Naive thymus-derived CD4-positive, alpha-beta T cell (primary cell): ENCODE measurements around the gene LDB1. TPM values are rescaled to one million over a fixed set of nuclear protein-coding genes. Genes with fewer than 3 reads are reported as not detected.
A peak's percentile ranks its signal among the peaks of the same experiment; 100 is the strongest.

ENCODE experiments used
- ATAC-seq: fragments of 150-1000 bp; cut with Tn5 transposase; 2 replicates; pipeline ENCODE4 v1.10.0; 2021; ENCODE audit warnings: mild to moderate bottlenecking, moderate library complexity
- CTCF ChIA-PET: fragments of 350-600 bp; sonication (Branson Sonifier 250); formaldehyde crosslinking; loops from one replicate; lab custom pipeline; 2021; ENCODE audit warnings: antibody characterized with exemption; lab: Charles Lee
- POLR2A ChIA-PET: fragments of 350-600 bp; sonication (Branson Sonifier 250); formaldehyde crosslinking; loops from one replicate; lab custom pipeline; 2021; ENCODE audit warnings: antibody characterized with exemption, inconsistent platforms; lab: Charles Lee
- DNase-seq, 9 donors: peaks; one replicate each; pipeline versions ENCODE4 v3.0.0 to v3.0.0-alpha.2; 2020 to 2022; ENCODE audit warnings: mixed read lengths in 1 of 9
- H3K27ac ChIP-seq: one replicate; pipeline ENCODE4 v1.7.0; 2013; ENCODE audit warnings: mild to moderate bottlenecking, low read depth, low read length, moderate library complexity
- H3K27me3 ChIP-seq, 2 donors: one replicate each; pipeline ENCODE4 v1.7.0; 2013; ENCODE audit warnings: low read length in 2 of 2, mild to moderate bottlenecking in 2 of 2, moderate library complexity in 2 of 2; ENCODE audit not compliant: control insufficient read depth in 2 of 2, insufficient read depth in 2 of 2
- H3K36me3 ChIP-seq, 3 experiments: 1 replicate in 2 of 3; 2 replicates in 1 of 3; pipeline ENCODE4 v1.7.0; 2013; ENCODE audit warnings: low read length in 3 of 3, mild to moderate bottlenecking in 3 of 3, moderate library complexity in 1 of 3; ENCODE audit not compliant: insufficient read depth in 3 of 3, control insufficient read depth in 2 of 3
- H3K4me1 ChIP-seq, 2 donors: one replicate each; pipeline ENCODE4 v1.7.0; 2013; ENCODE audit warnings: low read length in 2 of 2, mild to moderate bottlenecking in 2 of 2, moderate library complexity in 1 of 2; ENCODE audit not compliant: control insufficient read depth in 2 of 2, insufficient read depth in 2 of 2
- H3K4me3 ChIP-seq: 2 replicates; pipeline ENCODE4 v1.7.0; 2013; ENCODE audit warnings: mild to moderate bottlenecking, low read length
- H3K9me3 ChIP-seq, 3 experiments: 1 replicate in 2 of 3; 2 replicates in 1 of 3; pipeline ENCODE4 v1.7.0; 2013; ENCODE audit warnings: low read length in 3 of 3; ENCODE audit not compliant: control insufficient read depth in 2 of 3
- H3K27ac Mint-ChIP-seq, 9 donors: one replicate each; pipeline ENCODE4 v1.8.0; 2020 to 2022; ENCODE audit warnings: mixed read lengths in 9 of 9, mild to moderate bottlenecking in 8 of 9, moderate library complexity in 5 of 9, inconsistent platforms in 2 of 9
- H3K27me3 Mint-ChIP-seq, 5 donors: one replicate each; pipeline ENCODE4 v1.8.0; 2021 to 2022; ENCODE audit warnings: mixed read lengths in 5 of 5, mild to moderate bottlenecking in 1 of 5
- H3K36me3 Mint-ChIP-seq, 5 donors: one replicate each; pipeline ENCODE4 v1.8.0; 2020 to 2022; ENCODE audit warnings: mixed read lengths in 5 of 5, mild to moderate bottlenecking in 3 of 5, inconsistent platforms in 1 of 5
- H3K4me1 Mint-ChIP-seq, 7 donors: one replicate each; pipeline ENCODE4 v1.8.0; 2020 to 2022; ENCODE audit warnings: mixed read lengths in 7 of 7, mild to moderate bottlenecking in 3 of 7, inconsistent platforms in 1 of 7
- H3K4me3 Mint-ChIP-seq, 10 donors: one replicate each; pipeline ENCODE4 v1.8.0; 2020 to 2022; ENCODE audit warnings: mild to moderate bottlenecking in 10 of 10, mixed read lengths in 10 of 10, moderate library complexity in 6 of 10, inconsistent platforms in 2 of 10
- H3K9me3 Mint-ChIP-seq, 11 donors: one replicate each; pipeline ENCODE4 v1.8.0; 2020 to 2022; ENCODE audit warnings: mixed read lengths in 11 of 11, mild to moderate bottlenecking in 4 of 11, inconsistent platforms in 1 of 11, moderate library complexity in 1 of 11
- intact Hi-C, 2 donors: fragments of 100-400 bp; cut with micrococcal nuclease; formaldehyde crosslinking; loops; one replicate each; pipeline ENCODE4 v1.15.1; 2023
- polyA plus RNA-seq, 2 donors: library from polyadenylated mRNA; unstranded; fragments of 300-500 nt; fragmentation: Illumina TruSeq; gene quantifications; one replicate each; pipeline ENCODE4 v1.2.3, GENCODE V29; 2021
- total RNA-seq, 6 experiments: library from RNA in 5 of 6; stranded (reverse) in 5 of 6; gene quantifications; 1 replicate in 5 of 6; 2 replicates in 1 of 6; pipeline ENCODE4 v1.2.3 and lab custom pipeline; 2021 to 2026

The LDB1 gene
- total and polyA plus RNA-seq, 7 experiments from 2014 or later: 26.2 to 152 (median 103) TPM

DNA sequence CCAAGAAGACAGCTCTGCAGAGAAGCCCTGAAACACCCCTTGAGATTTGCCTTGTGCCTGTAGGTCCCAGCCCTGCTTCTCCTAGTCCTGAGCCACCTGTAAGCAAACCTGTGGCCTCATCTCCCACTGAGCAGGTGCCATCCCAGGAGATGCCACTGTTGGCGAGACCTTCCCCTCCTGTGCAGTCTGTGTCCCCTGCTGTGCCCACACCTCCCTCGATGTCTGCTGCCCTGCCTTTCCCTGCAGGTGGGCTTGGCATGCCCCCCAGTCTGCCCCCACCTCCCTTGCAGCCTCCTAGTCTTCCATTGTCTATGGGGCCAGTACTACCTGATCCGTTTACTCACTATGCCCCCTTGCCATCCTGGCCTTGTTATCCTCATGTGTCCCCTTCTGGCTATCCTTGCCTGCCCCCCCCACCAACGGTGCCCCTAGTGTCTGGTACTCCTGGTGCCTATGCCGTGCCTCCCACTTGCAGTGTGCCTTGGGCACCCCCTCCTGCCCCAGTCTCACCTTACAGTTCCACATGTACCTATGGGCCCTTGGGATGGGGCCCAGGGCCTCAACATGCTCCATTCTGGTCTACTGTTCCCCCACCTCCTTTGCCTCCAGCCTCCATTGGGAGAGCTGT, 20.9 kb upstream of the LDB1 start:
- H3K27ac ChIP-seq: no peak overlapping the region
- Mint-ChIP-seq H3K4me3 (no peak overlapping the region), H3K27me3 (no peaks in the 10 kb centered on the region), H3K27ac (peak overlapping the region in 3 of 9 donors; percentile 48 to 62 (median 52)), H3K36me3 (peaks cover 6 to 58% (median 14%) of the 10 kb centered on the region in 5 donors), H3K4me1 (peaks cover 7 to 16% (median 15%) of the 10 kb centered on the region in 7 donors), H3K9me3 (peaks cover 0 to 2% (median 0%) of the 10 kb centered on the region in 11 donors)
- ATAC-seq (no peak), DNase-seq (no peak)
- H3K9me3 ChIP-seq: no peaks in the 10 kb centered on the region
- ChIA-PET CTCF (interaction anchor here (0.6 kb wide), 1 partner anchor 13 kb away, joined by 3 read pairs; no protein-coding TSS in a partner anchor), POLR2A (no interaction called here)
- intact Hi-C loops: no loop called here
- H3K27me3 ChIP-seq: no peaks in the 10 kb centered on the region
- peaks cover 0 to 1% of the 10 kb centered on the region in 2 donors for H3K4me1 ChIP-seq
- no peak overlapping the region for H3K4me3 ChIP-seq
- peaks cover 0 to 78% (median 24%) of the 10 kb centered on the region in 3 experiments for H3K36me3 ChIP-seq

DNA sequence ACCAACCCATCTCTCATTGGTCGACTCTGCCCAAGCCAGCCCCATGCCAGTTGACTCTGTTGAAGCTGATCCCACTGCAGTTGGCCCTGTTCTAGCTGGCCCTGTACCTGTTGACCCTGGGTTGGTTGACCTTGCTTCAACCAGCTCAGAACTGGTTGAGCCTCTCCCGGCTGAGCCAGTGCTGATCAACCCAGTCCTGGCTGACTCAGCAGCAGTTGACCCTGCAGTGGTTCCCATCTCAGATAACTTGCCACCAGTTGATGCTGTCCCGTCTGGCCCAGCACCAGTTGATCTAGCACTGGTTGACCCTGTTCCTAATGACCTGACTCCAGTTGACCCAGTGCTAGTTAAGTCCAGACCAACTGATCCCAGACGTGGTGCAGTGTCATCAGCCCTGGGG, 20.1 kb upstream of the LDB1 start:
- no peak overlapping the region for H3K4me3 Mint-ChIP-seq
- peaks cover 0 to 2% (median 0%) of the 10 kb centered on the region in 11 donors for H3K9me3 Mint-ChIP-seq
- POLR2A ChIA-PET: interaction anchor here (0.6 to 0.7 kb wide), 2 partner anchors 11 to 287 kb away, joined by 3 read pairs; no protein-coding TSS in a partner anchor
- DNase-seq: no peak
- H3K27ac Mint-ChIP-seq: peak overlapping the region in 1 of 9 donors; percentile 56
- Histone ChIP-seq H3K4me1 (peaks cover 0 to 9% of the 10 kb centered on the region in 2 donors), H3K27ac (no peak overlapping the region), H3K27me3 (no peaks in the 10 kb centered on the region), H3K36me3 (peaks cover 0 to 73% (median 24%) of the 10 kb centered on the region in 3 experiments), H3K4me3 (no peak overlapping the region), H3K9me3 (no peaks in the 10 kb centered on the region)
- H3K27me3 Mint-ChIP-seq: no peaks in the 10 kb centered on the region
- peaks cover 4 to 54% (median 10%) of the 10 kb centered on the region in 5 donors for H3K36me3 Mint-ChIP-seq
- CTCF ChIA-PET: interaction anchor here (2.9 kb wide), 1 partner anchor 8 kb away, joined by 13 read pairs; no protein-coding TSS in a partner anchor
- peak; percentile 4 for ATAC-seq
- H3K4me1 Mint-ChIP-seq: peaks cover 13 to 24% (median 19%) of the 10 kb centered on the region in 7 donors
- intact Hi-C loops: no loop called here

DNA sequence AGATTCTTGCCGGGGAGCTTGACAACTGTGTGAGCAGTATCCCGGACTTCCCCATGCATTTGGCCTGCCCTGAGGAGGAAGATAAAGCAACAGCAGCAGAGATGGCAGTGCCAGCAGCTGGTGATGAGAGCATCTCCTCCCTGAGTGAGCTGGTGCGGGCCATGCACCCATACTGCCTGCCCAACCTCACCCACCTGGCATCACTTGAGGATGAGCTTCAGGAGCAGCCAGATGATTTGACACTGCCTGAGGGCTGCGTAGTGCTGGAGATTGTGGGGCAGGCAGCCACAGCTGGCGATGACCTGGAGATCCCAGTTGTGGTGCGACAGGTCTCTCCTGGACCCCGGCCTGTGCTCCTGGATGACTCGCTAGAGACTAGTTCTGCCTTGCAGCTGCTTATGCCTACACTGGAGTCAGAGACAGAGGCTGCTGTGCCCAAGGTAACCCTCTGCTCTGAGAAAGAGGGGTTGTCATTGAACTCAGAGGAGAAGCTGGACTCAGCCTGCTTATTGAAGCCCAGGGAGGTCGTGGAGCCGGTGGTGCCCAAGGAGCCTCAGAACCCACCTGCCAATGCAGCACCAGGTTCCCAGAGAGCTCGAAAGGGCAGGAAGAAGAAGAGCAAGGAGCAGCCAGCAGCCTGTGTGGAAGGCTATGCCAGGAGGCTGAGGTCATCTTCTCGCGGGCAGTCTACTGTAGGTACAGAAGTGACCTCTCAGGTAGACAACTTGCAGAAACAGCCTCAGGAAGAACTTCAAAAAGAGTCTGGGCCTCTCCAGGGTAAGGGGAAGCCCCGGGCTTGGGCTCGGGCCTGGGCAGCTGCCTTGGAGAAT, 19.3 kb upstream of the LDB1 start:
- intact Hi-C loops: no loop called here

DNA sequence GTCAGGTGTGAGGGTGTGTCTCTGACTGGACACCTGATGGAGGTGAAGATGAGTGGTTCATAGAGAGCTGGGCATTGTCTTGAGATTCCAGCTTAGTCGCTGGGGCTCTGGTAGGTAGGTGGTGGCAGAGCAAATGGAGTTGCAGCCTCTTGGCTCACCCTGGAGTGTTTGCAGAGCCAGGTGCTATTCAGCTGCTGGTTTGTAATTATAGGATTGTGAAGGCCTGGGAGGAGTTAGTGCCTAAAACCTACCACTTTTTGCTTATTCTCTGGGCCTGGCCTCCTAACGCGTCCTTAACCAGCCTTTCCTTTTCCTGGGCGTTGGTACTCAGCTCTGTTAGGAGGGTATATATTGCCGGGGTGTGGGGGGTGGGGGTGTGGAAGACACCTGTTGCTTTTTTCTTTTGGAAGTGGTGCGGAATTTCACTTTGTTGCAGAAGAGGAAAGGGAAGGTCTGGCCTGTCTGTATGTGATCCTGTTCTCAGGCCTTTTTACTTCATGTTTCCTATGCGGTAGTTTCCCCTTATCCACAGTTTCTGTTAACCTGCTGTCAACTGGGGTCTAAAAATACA, 15.9 kb upstream of the LDB1 start:
- DNase-seq: no peak
- ChIA-PET POLR2A (interaction anchor here (0.8 to 2.0 kb wide), 3 partner anchors 10 to 288 kb away, joined by 3 to 6 read pairs (median 6); partner anchors contain the start of gene NOLC1), CTCF (interaction anchor here (0.7 kb wide), 1 partner anchor 295 kb away, joined by 4 read pairs; no protein-coding TSS in a partner anchor)
- H3K9me3 ChIP-seq: no peaks in the 10 kb centered on the region
- Mint-ChIP-seq H3K9me3 (no peaks in the 10 kb centered on the region), H3K27me3 (no peaks in the 10 kb centered on the region), H3K4me1 (peaks cover 33 to 53% (median 47%) of the 10 kb centered on the region in 7 donors), H3K36me3 (peaks cover 0 to 25% (median 5%) of the 10 kb centered on the region in 5 donors), H3K4me3 (peak overlapping the region in 6 of 10 donors; percentile 4 to 55 (median 32)), H3K27ac (peak overlapping the region in 7 of 9 donors; percentile 12 to 95 (median 49))
- H3K36me3 ChIP-seq: peaks cover 0 to 44% (median 18%) of the 10 kb centered on the region in 3 experiments
- H3K27me3 ChIP-seq: no peaks in the 10 kb centered on the region
- H3K4me1 ChIP-seq: peaks cover 15 to 26% of the 10 kb centered on the region in 2 donors
- no peak for ATAC-seq
- no peak overlapping the region for H3K4me3 ChIP-seq
- H3K27ac ChIP-seq: no peak overlapping the region
- intact Hi-C loops: no loop called here

More for the DNA sequence above, 19.3 kb upstream of the LDB1 start:
- Histone ChIP-seq H3K9me3 (no peaks in the 10 kb centered on the region), H3K27me3 (no peaks in the 10 kb centered on the region), H3K36me3 (peaks cover 0 to 66% (median 24%) of the 10 kb centered on the region in 3 experiments), H3K4me3 (no peak overlapping the region), H3K4me1 (peaks cover under 1 to 17% of the 10 kb centered on the region in 2 donors), H3K27ac (no peak overlapping the region)
- peaks cover 19 to 31% (median 26%) of the 10 kb centered on the region in 7 donors for H3K4me1 Mint-ChIP-seq
- ATAC-seq (no peak), DNase-seq (no peak)
- H3K9me3 Mint-ChIP-seq: peaks cover 0 to 2% (median 0%) of the 10 kb centered on the region in 11 donors
- no peak overlapping the region for H3K27ac Mint-ChIP-seq
- H3K27me3 Mint-ChIP-seq: no peaks in the 10 kb centered on the region
- peaks cover 4 to 49% (median 10%) of the 10 kb centered on the region in 5 donors for H3K36me3 Mint-ChIP-seq
- H3K4me3 Mint-ChIP-seq: no peak overlapping the region
- ChIA-PET CTCF (interaction anchor here (2.9 kb wide), 1 partner anchor 9 kb away, joined by 13 read pairs; no protein-coding TSS in a partner anchor), POLR2A (interaction anchor here (0.6 to 2.7 kb wide), 3 partner anchors 12 to 288 kb away, joined by 3 to 9 read pairs (median 3); partner anchors contain the start of gene NOLC1)

DNA sequence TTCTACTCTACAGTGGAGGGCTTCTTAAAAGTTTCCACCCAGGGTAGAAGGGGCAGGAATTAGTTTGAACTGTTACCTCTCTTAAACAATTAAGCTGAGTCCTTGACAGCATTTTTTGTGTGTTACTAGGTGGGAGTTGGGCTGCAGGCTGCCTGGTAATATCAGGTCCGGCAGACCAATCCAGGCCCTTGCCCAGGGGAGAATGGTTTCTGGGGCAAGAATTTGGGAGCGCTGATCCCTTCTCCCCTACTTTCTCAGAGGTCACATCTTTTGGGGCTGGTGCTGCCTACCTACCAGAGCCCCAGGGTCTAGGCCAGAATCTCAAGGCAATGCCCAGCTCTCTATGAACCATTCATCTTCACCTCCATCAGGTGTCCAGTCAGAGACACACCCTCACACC, 14.2 kb upstream of the LDB1 start:
- ChIA-PET POLR2A (interaction anchor here (1.2 to 2.0 kb wide), 3 partner anchors 11 to 18 kb away, joined by 5 to 6 read pairs (median 6); partner anchors contain the start of gene NOLC1), CTCF (no interaction called here)
- Histone ChIP-seq H3K9me3 (no peaks in the 10 kb centered on the region), H3K36me3 (peaks cover 0 to 27% (median 9%) of the 10 kb centered on the region in 3 experiments), H3K27me3 (no peaks in the 10 kb centered on the region), H3K27ac (peak overlapping the region; percentile 89), H3K4me1 (peaks cover 15 to 26% of the 10 kb centered on the region in 2 donors), H3K4me3 (peak overlapping the region; percentile 80)
- Mint-ChIP-seq H3K27ac (peak overlapping the region in 8 of 9 donors; percentile 84 to 96 (median 92)), H3K36me3 (peaks cover 0 to 14% (median 5%) of the 10 kb centered on the region in 5 donors), H3K27me3 (no peaks in the 10 kb centered on the region), H3K9me3 (no peaks in the 10 kb centered on the region), H3K4me1 (peaks cover 29 to 53% (median 47%) of the 10 kb centered on the region in 7 donors), H3K4me3 (peak overlapping the region; percentile 90 to 99 (median 98))
- intact Hi-C loops: loop anchor here (5.0 kb wide), 8 partner anchors 302 to 1233 kb away; partner anchors contain the start of genes OGA (in 2 of the 2), TAF5 (in 2 of the 2), BORCS7 (in 1 of the 2) and BTRC (in 1 of the 2)
- no peak for DNase-seq
- no peak for ATAC-seq
